Ectodermal cell (in vitro differentiated cells): ENCODE measurements around the gene GCLC.
A peak's percentile ranks its signal among the peaks of the same experiment; 100 is the strongest.
"Not testable (repeated sequence)": the region's sequence is repeated elsewhere in the genome, so short reads cannot be mapped to it uniquely, and the experiment has no call there.

Source experiments
- H3K27ac ChIP-seq: 2 replicates; pipeline ENCODE4 v1.7.0; 2013; ENCODE audit warnings: mild to moderate bottlenecking, low read depth, low read length; ENCODE audit not compliant: insufficient read depth, poor library complexity, severe bottlenecking
- H3K27me3 ChIP-seq: 2 replicates; pipeline ENCODE4 v1.7.0; 2013; ENCODE audit warnings: mild to moderate bottlenecking, low read length; ENCODE audit not compliant: insufficient read depth, control insufficient read depth, poor library complexity, severe bottlenecking
- H3K36me3 ChIP-seq: one replicate; pipeline ENCODE4 v1.7.0; 2013; ENCODE audit warnings: low read length; ENCODE audit not compliant: control insufficient read depth, insufficient read depth
- H3K4me1 ChIP-seq: one replicate; pipeline ENCODE4 v1.7.0; 2013; ENCODE audit warnings: low read length; ENCODE audit not compliant: control insufficient read depth, insufficient read depth
- H3K4me3 ChIP-seq: 2 replicates; pipeline ENCODE4 v1.7.0; 2013; ENCODE audit warnings: low read depth, low read length, control low read depth; ENCODE audit not compliant: insufficient read depth
- H3K9me3 ChIP-seq: 2 replicates; pipeline ENCODE4 v1.7.0; 2013; ENCODE audit warnings: mild to moderate bottlenecking, low read length, moderate library complexity; ENCODE audit not compliant: control insufficient read depth
- WGBS, 2 experiments: methylation state at CpG; one replicate each; pipeline ENCODE4 v1.1.7; 2013; ENCODE audit warnings: missing lambda C conversion rate in 2 of 2; 5-methylcytosine and 5-hydroxymethylcytosine counted together

Gene GCLC

DNA sequence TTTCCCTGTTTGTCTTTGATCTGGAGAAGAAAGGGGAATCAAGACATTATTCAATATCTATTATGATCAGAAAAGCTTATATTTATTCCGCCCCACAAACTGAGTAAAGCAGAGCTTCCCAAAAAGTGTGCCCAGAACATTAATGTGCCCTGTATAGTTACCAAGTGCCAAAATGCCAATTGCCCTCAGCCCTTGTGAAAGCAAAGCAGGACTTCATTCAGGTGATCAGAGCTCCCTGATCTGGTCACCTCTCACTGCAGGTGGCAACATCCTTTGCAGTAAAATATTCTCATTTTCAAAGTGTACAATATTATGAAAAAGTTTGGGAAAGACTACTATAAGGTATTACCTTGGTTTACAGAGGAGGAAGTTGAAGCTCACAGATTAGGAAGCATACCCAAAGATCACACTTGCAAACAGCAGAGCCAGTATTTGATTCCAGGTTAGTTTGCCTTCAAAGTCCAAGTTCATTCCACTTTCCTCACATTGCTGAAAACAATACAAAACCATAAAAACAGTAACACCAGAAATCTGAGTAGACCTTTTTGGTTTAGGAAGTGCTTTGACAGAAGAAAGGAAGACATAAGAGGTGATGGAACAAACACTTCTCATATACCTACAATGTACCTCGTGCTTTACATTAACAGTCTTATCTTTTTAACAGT, 19.6 kb upstream of the GCLC start:
- H3K9me3 ChIP-seq: peaks cover under 1% of the 10 kb centered on the region
- no peaks in the 10 kb centered on the region for H3K4me1 ChIP-seq
- no peaks in the 10 kb centered on the region for H3K36me3 ChIP-seq
- H3K27me3 ChIP-seq: no peaks in the 10 kb centered on the region
- WGBS, 2 experiments: 92 to 100% methylated on average over 1 of the region's 2 CpGs
- no peak overlapping the region for H3K27ac ChIP-seq
- H3K4me3 ChIP-seq: no peak overlapping the region

DNA sequence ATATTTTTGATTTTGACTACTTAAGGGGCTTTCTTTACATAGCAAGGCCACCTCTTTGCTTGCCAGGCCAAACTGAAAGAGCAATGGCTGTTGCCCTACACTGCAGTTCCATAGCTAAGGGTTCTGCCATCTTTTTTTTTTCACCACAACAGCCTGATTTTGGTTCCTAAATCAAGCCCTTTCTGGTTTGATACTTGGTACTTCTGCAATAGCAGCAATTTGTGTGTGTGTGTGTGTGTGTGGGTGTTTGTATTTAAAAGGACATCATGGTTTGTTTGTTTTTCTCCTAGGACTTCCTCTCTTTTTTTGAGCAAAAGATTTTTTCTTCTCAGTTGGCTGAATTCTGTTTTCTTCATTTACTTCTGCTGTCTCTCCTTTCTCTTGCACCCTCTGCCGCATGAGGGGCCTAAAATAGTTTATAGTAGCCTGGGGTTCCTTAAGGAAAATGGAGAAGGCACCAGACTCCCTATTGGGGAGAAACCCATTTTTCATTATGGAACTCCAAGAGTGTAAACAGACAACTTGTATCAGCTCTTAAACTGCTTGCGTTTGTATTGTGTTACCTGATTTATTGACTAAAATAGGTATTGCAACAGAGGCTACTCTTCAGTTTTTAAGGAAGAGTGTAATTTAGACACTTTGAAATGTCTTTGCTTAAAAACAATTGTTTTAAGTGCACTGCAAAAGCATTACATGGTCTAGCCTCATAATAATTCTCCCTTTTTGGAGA, 12.2 kb upstream of the GCLC start:
- no peaks in the 10 kb centered on the region for H3K36me3 ChIP-seq
- WGBS, 2 experiments: 87 to 98% methylated on average over 2 of the region's 2 CpGs
- peaks cover 3% of the 10 kb centered on the region for H3K9me3 ChIP-seq
- no peaks in the 10 kb centered on the region for H3K27me3 ChIP-seq
- H3K4me1 ChIP-seq: no peaks in the 10 kb centered on the region
- H3K27ac ChIP-seq: no peak overlapping the region
- H3K4me3 ChIP-seq: no peak overlapping the region

DNA sequence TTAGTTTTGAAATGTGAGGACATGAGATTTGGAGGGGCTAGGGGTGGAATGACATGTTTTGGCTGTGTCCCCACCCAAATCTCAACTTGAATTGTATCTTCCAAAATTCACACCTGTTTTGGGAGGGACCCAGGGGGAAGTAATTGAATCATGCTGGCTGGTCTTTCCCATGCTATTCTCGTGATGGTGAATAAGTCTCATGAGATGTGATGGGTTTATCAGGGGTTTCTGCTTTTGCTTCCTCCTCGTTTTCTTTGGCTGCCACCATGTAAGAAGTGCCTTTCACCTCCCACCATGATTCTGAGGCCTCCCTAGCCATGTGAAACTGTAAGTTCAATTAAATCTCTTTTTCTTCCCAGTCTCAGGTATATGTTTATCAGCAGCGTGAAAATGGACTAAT, 8.7 kb upstream of the GCLC start:
- 90% methylated on average over 3 of the region's 3 CpGs for WGBS, 2 experiments
- H3K4me1 ChIP-seq, H3K27me3 ChIP-seq, H3K4me3 ChIP-seq, H3K9me3 ChIP-seq, H3K27ac ChIP-seq, H3K36me3 ChIP-seq: not testable (repeated sequence)

DNA sequence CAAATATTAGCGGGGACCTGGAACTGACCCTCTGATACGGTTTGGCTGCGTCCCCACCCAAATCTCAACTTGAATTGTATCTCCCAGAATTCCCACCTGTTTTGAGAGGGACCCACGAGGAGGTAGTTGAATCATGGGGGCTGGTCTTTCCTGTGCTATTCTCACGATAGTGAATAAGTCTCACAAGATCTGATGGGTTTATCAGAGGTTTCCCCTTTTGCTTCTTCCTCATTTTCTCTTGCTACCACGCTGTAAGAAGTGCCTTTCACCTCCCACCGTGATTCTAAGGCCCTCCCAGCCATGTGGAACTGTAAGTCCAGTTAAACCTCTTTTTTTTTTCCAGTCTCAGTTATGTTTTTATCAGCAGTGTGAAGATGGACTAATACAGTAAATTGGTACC, 6.8 kb upstream of the GCLC start:
- H3K36me3 ChIP-seq, H3K4me1 ChIP-seq, H3K4me3 ChIP-seq, H3K27ac ChIP-seq, H3K9me3 ChIP-seq, H3K27me3 ChIP-seq: not testable (repeated sequence)
- WGBS, 2 experiments: 91 to 93% methylated on average over 7 of the region's 7 CpGs

DNA sequence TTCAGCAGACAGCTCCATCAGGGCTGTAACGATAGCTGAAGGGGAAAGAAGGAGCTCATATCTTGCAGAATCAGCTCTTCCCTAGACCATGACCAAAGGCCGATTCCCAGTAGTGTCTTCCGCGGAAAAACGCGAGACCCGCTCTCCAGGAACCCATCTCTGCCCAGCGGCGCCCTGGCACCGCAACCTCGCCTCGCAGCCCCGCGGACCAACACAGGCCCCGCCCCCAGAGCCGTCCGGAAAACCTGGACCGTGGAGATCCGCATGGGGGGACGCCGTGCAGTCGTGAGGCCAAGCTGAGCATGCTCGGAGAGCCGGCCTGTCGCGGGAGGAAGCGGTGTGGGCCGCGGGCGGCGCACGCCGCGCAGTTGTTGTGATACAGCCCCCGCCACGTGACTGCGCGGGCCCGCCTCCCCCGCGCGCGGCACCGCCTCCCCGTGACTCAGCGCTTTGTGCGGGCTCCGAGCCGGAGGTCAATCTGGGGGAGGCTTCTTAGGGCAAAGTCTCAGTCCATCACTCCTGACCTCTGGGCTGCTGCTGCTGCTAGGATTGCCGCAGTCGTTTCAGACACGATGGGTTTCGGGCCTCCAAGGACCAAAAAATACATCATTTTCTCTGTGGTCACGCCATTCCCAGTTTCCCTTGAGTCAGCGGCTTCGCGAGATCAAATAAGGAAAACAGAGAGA, 3.1 kb upstream of the GCLC start:
- WGBS, 2 experiments: 3% methylated on average over 57 of the region's 57 CpGs
- Histone ChIP-seq H3K27ac (no peak overlapping the region), H3K27me3 (peaks cover 24% of the 10 kb centered on the region), H3K36me3 (no peaks in the 10 kb centered on the region), H3K9me3 (no peaks in the 10 kb centered on the region), H3K4me1 (peaks cover 12% of the 10 kb centered on the region), H3K4me3 (peak overlapping the region; percentile 43)

DNA sequence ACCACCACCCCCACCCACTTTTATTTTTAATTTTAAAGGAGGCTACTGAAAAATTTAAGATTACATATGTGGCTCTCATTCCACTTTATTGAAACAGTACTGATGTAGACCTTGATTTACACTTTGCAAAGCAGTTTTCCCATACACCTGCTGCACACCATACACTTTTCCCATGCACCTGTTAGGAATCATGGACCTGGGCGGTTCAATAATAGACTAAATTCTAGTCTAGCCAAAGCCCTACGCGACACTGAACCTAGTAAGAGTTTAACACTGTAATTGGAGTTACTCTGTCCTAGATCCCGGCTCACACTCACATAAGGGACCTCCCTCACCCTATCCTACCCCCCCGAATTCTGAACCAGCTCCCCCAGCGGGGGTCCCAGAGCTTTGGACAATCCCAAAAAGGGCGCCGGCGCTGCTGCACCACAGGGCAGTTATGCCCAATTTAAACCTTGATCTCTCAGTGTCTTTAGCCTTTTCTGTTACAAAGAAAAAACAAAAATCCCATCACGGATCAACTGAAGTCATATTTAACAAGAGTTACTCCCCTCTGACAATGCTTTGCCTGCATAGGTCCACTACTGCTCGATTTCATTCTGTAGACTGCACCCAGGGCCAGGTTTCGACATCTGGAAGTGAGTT, 2.4 kb upstream of the GCLC start:
- H3K27me3 ChIP-seq: peaks cover 24% of the 10 kb centered on the region
- peak overlapping the region; percentile 43 for H3K4me3 ChIP-seq
- no peaks in the 10 kb centered on the region for H3K36me3 ChIP-seq
- no peak overlapping the region for H3K27ac ChIP-seq
- H3K9me3 ChIP-seq: no peaks in the 10 kb centered on the region
- 16 to 18% methylated on average over 12 of the region's 12 CpGs for WGBS, 2 experiments
- H3K4me1 ChIP-seq: peaks cover 13% of the 10 kb centered on the region

DNA sequence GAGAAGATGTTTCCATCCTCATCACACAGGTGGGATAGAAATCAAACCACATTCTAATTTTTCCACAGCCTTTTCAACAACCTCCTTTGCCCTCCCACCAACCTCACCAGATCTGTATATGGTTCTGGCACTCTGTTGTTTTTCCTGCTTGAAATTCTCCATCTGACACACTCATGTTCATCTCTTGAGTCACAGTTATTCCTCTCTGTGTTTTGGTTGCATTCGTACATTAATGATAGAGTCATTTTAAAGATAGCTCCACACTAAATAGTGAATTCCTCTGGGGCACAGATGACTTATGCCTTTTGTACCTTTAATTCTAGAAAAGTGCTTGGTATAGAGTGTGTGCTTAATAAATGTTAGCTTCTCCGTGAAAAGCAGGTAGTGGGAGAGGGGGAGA, 1.4 kb upstream of the GCLC start:
- Histone ChIP-seq H3K36me3 (no peaks in the 10 kb centered on the region), H3K27ac (no peak overlapping the region), H3K4me3 (no peak overlapping the region), H3K9me3 (no peaks in the 10 kb centered on the region), H3K4me1 (peaks cover 13% of the 10 kb centered on the region), H3K27me3 (peaks cover 24% of the 10 kb centered on the region)
- WGBS, 2 experiments: 87 to 94% methylated on average over 2 of the region's 2 CpGs

DNA sequence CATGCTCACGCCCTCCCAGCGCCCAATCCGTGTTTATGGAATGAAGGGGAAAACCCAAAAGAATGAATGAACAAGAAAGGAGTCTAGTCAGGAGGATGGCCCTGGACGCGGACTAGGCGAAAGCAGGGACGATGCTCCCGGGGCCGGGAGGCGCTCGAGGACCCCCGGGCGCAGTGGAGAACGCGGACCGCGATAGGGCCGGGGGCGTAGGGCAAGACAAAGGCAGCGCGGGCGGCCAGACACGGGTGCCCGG, 758 bp downstream of the GCLC start:
- peaks cover 13% of the 10 kb centered on the region for H3K4me1 ChIP-seq
- H3K4me3 ChIP-seq: peak overlapping the region; percentile 79
- 1% methylated on average over 24 of the region's 24 CpGs for whole genome bisulfite sequencing, 2 experiments
- no peaks in the 10 kb centered on the region for H3K9me3 ChIP-seq
- no peaks in the 10 kb centered on the region for H3K36me3 ChIP-seq
- H3K27ac ChIP-seq: peak overlapping the region; percentile 79
- peaks cover 24% of the 10 kb centered on the region for H3K27me3 ChIP-seq

DNA sequence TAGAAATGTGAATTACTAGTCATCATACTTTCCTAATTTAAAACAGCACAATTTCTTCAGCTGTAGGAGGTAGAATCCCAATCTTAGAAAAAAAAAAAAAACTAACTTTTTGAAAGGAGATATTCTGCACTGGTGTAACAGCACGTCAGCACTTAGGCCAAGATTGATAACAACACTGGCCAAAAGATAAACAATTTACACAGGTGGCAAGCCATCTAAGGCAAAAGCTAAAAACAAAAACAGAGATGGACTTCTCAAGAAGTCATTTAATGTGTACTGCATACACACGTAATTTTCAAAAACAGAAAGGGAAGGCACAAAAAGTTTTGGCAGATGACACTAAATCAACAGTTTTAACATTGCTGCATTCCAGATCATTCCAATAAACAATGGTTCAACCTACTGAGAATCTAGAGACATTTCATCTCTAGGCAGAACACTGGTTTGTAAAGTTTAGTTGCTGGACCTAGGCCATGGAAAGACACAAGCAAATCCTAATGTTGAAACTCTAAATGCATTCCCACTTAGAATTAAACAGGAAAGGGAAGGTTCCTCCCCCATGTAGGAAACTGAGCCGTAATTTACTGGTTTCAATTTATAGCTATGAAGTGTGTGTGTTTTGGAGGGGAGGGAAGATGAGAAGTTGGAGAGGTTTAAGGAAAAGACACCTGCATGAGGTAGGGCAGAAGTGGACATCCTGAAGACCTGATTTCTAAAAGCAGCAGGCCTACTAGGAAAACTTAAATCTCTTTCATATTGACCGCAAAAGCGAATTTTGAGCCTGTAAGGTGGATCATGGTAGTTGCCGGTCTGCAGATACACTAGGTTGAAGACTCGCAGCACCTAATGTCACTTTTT, 1.3 kb downstream of the GCLC start:
- Histone ChIP-seq H3K36me3 (no peaks in the 10 kb centered on the region), H3K9me3 (no peaks in the 10 kb centered on the region), H3K4me3 (peak overlapping the region; percentile 79), H3K27me3 (peaks cover 24% of the 10 kb centered on the region), H3K27ac (peak overlapping the region; percentile 79), H3K4me1 (peaks cover 13% of the 10 kb centered on the region)
- WGBS, 2 experiments: 9 to 11% methylated on average over 7 of the region's 7 CpGs
